SKM-1 (cell line): ENCODE data around the gene PPP1R1C.
"Not testable (repeated sequence)": the region's sequence is repeated elsewhere in the genome, so short reads cannot be mapped to it uniquely, and the experiment has no call there.

ENCODE experiments used
- DNase-seq: peaks from one replicate; lab custom pipeline; 2025; ENCODE audit not compliant: unreplicated experiment; lab: John Stamatoyannopoulos, UW

PPP1R1C gene

GRCh38 chr2:182006595-182007341 lies 21.1 kb downstream of the PPP1R1C start:
- no peak for DNase-seq

- no peak for DNase-seq
Observed at GRCh38 chr2:182014284-182014683, 28.6 kb downstream of the PPP1R1C start.

GRCh38 chr2:182015334-182016109 lies 29.9 kb downstream of the PPP1R1C start:
- DNase-seq = no peak

GRCh38 chr2:182018218-182018617 lies 32.6 kb downstream of the PPP1R1C start:
- DNase-seq = no peak

- no peak for DNase-seq
Observed at GRCh38 chr2:182019731-182020130, 34.1 kb downstream of the PPP1R1C start.

- DNase-seq = no peak
Observed at GRCh38 chr2:182020286-182021070, 34.8 kb downstream of the PPP1R1C start.

- DNase-seq = no peak
Observed at GRCh38 chr2:182023235-182023634, 37.6 kb downstream of the PPP1R1C start.

GRCh38 chr2:182030875-182031274 lies 45.2 kb downstream of the PPP1R1C start:
- DNase-seq = not testable (repeated sequence)

- DNase-seq = no peak
Observed at GRCh38 chr2:182031956-182032355, 46.3 kb downstream of the PPP1R1C start.

GRCh38 chr2:182033449-182033848 lies 47.8 kb downstream of the PPP1R1C start:
- no peak for DNase-seq

- no peak for DNase-seq
Observed at GRCh38 chr2:182038576-182038975, 52.9 kb downstream of the PPP1R1C start.

- no peak for DNase-seq
Observed at GRCh38 chr2:182043021-182043420, 57.4 kb downstream of the PPP1R1C start.

GRCh38 chr2:182043861-182044260 lies 58.2 kb downstream of the PPP1R1C start:
- DNase-seq = no peak

GRCh38 chr2:182047544-182047943 lies 61.9 kb downstream of the PPP1R1C start:
- DNase-seq = no peak

GRCh38 chr2:182048088-182048487 lies 62.4 kb downstream of the PPP1R1C start:
- DNase-seq = no peak

GRCh38 chr2:182048621-182049020 lies 63.0 kb downstream of the PPP1R1C start:
- no peak for DNase-seq

- DNase-seq = no peak
Observed at GRCh38 chr2:182049372-182050148, 63.9 kb downstream of the PPP1R1C start.

- DNase-seq = no peak
Observed at GRCh38 chr2:182050333-182051135, 64.9 kb downstream of the PPP1R1C start.

- DNase-seq = no peak
Observed at GRCh38 chr2:182055993-182056392, 70.3 kb downstream of the PPP1R1C start.

- DNase-seq = no peak
Observed at GRCh38 chr2:182057002-182057401, 71.3 kb downstream of the PPP1R1C start.
